ACC112 (cell line): ENCODE measurements around the gene SUPV3L1.
A peak's percentile ranks its signal among the peaks of the same experiment; 100 is the strongest.

Source experiments
- H2AFZ ChIP-seq: fragments of 200-600 bp; sonication (generic); one replicate; pipeline ENCODE4 v1.6.0; 2017; ENCODE audit warnings: antibody characterized with exemption, low read length; ENCODE audit not compliant: unreplicated experiment
- H3K27ac ChIP-seq: fragments of 200-600 bp; sonication (generic); 2 replicates; pipeline ENCODE4 v1.5.1; 2014; ENCODE audit warnings: low read depth, mild to moderate bottlenecking, antibody characterized with exemption, low read length, moderate library complexity
- H3K27me3 ChIP-seq: fragments of 200-600 bp; sonication (generic); 2 replicates; pipeline ENCODE4 v1.6.1; 2014; ENCODE audit warnings: mild to moderate bottlenecking, antibody characterized with exemption, low read length, moderate library complexity, mixed read lengths; ENCODE audit not compliant: insufficient read depth
- H3K36me3 ChIP-seq: fragments of 200-600 bp; sonication (generic); 2 replicates; pipeline ENCODE4 v1.6.1; 2016; ENCODE audit warnings: mild to moderate bottlenecking, antibody characterized with exemption, low read length, moderate library complexity, mixed read lengths; ENCODE audit not compliant: insufficient read depth
- H3K4me1 ChIP-seq: fragments of 200-600 bp; sonication (generic); one replicate; pipeline ENCODE4 v1.6.1; 2016; ENCODE audit warnings: low read length, mixed read lengths; ENCODE audit not compliant: insufficient read depth, unreplicated experiment, control insufficient read depth
- H3K4me3 ChIP-seq: fragments of 200-600 bp; sonication (generic); 2 replicates; pipeline ENCODE4 v1.5.1; 2014; ENCODE audit warnings: mild to moderate bottlenecking, low read depth, low read length
- H3K79me2 ChIP-seq: fragments of 200-600 bp; sonication (generic); one replicate; pipeline ENCODE4 v1.6.0; 2016; ENCODE audit warnings: low read length; ENCODE audit not compliant: control insufficient read depth, unreplicated experiment, insufficient read depth

The SUPV3L1 gene

DNA sequence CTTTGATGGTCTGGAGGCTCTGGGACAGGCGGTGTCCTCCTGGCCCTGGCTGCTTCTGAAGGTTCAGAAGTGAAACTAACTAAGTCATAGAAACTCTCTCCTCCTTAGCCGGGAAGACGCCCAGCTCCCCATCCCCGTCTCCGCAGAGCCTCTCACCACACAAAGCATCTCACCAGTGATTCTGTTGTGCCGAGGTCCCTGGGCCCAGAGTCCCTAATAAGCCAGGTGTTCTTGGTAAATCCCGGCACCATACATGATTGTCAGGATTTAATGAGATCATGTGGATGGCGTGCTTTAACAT is 49.5 kb downstream of the SUPV3L1 start:
- H3K79me2 ChIP-seq: no peaks in the 10 kb centered on the region
- no peaks in the 10 kb centered on the region for H3K27me3 ChIP-seq
- H3K4me3 ChIP-seq: no peak overlapping the region
- no peak overlapping the region for H2AFZ ChIP-seq
- no peak overlapping the region for H3K27ac ChIP-seq
- H3K36me3 ChIP-seq: no peaks in the 10 kb centered on the region
- H3K4me1 ChIP-seq: peaks cover 18% of the 10 kb centered on the region

DNA sequence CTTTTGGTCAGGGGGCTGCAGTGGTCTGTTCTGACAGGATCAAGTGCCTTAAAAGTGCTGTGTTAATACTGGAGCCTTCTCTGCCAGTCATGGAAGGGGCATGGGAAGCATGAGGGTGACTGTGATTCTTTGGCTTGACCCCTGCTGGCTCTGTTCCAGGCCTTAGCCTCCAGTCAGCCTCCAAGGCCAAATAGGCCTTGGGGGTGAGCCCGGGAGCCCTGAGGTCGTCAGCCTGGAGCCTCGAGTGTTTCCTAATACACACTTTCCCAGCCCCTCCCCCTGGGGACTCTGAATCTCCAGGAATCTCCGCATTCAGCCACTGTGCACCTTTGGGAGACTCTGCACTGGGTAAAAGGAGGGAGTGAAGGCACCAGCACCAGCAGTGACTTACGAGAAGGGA is 50.1 kb downstream of the SUPV3L1 start:
- Histone ChIP-seq H3K27me3 (no peaks in the 10 kb centered on the region), H3K27ac (no peak overlapping the region), H2AFZ (no peak overlapping the region), H3K36me3 (no peaks in the 10 kb centered on the region), H3K4me1 (peaks cover 15% of the 10 kb centered on the region), H3K4me3 (no peak overlapping the region), H3K79me2 (no peaks in the 10 kb centered on the region)

- Histone ChIP-seq H2AFZ (no peak overlapping the region), H3K4me1 (peaks cover 9% of the 10 kb centered on the region), H3K36me3 (no peaks in the 10 kb centered on the region)
These were observed 52.2 kb downstream of the SUPV3L1 start for GRCh38 chr10:69232252-69232651.

DNA sequence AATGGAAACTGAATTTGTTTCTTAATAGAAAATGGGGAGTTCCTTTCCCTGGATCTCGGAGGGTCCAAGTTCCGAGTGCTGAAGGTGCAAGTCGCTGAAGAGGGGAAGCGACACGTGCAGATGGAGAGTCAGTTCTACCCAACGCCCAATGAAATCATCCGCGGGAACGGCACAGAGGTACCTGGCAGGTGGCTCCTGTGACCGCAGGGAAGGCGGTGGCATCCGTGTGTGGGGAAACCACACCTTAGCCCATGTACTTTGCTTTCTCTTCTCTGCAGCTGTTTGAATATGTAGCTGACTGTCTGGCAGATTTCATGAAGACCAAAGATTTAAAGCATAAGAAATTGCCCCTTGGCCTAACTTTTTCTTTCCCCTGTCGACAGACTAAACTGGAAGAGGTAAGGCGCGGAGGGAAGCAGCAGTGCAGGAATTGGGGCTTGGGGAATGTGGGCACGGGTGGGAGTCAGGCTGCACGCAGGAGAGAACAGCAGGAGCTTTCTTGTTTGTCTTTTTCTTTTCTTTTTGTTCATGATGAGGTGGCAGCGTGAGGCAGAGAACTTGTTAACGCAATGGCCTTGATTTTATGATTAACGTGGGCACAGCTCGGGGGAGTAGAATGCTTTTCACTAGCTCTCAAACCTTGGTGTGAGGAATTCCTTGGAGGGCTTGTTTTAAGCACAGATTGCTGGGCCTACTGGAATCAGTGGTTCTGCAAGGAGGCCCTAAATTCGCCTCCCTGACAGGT is 52.9 kb downstream of the SUPV3L1 start:
- H3K4me3 ChIP-seq: no peak overlapping the region
- peaks cover 12% of the 10 kb centered on the region for H3K4me1 ChIP-seq

More at GRCh38 chr10:69232252-69232651, 52.2 kb downstream of the SUPV3L1 start:
- H3K27ac ChIP-seq: no peak overlapping the region
- no peaks in the 10 kb centered on the region for H3K79me2 ChIP-seq
- no peak overlapping the region for H3K4me3 ChIP-seq
- H3K27me3 ChIP-seq: no peaks in the 10 kb centered on the region

GRCh38 chr10:69234447-69234846 is 54.4 kb downstream of the SUPV3L1 start:
- no peaks in the 10 kb centered on the region for H3K27me3 ChIP-seq
- H3K4me1 ChIP-seq: peaks cover 18% of the 10 kb centered on the region
- no peak overlapping the region for H3K4me3 ChIP-seq
- H3K79me2 ChIP-seq: no peaks in the 10 kb centered on the region
- H3K27ac ChIP-seq: no peak overlapping the region
- H2AFZ ChIP-seq: no peak overlapping the region
- no peaks in the 10 kb centered on the region for H3K36me3 ChIP-seq

More for the DNA sequence above, 52.9 kb downstream of the SUPV3L1 start:
- Histone ChIP-seq H3K36me3 (no peaks in the 10 kb centered on the region), H3K27me3 (no peaks in the 10 kb centered on the region), H3K27ac (no peak overlapping the region), H2AFZ (no peak overlapping the region), H3K79me2 (no peaks in the 10 kb centered on the region)

DNA sequence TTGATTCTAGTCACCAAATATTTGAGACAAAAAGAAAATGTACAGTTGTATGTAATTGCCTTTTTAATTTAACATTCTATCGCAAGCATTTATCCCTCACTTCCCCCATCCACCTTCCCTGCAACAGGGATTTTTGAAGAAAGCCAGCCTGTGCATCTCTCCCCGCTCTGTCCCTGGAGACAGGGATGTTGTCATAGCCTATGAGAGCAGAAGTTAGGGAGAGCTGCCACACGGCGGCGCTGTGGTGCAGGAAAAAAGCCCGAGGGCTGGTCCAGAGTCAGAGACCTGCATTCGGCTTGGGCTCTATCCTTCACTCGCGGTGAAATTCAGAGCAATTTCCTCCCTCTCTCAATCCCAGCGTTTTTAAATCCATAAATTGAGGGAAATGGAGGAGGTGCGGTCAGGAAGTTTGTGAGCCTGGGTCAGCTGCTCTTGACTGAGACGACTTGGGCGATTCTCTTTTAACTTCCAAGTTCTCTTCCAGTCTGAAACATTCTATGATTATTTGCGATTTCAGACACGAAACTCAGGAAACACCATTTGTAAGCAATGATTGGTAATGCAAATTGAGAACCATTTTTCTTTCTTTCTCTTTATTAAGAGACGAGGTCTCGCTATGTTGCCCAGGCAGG is 57.6 kb downstream of the SUPV3L1 start:
- no peak overlapping the region for H3K27ac ChIP-seq
- no peak overlapping the region for H2AFZ ChIP-seq
- H3K27me3 ChIP-seq: no peaks in the 10 kb centered on the region
- H3K4me1 ChIP-seq: peaks cover 30% of the 10 kb centered on the region
- no peaks in the 10 kb centered on the region for H3K36me3 ChIP-seq
- H3K4me3 ChIP-seq: no peak overlapping the region
- H3K79me2 ChIP-seq: no peaks in the 10 kb centered on the region

DNA sequence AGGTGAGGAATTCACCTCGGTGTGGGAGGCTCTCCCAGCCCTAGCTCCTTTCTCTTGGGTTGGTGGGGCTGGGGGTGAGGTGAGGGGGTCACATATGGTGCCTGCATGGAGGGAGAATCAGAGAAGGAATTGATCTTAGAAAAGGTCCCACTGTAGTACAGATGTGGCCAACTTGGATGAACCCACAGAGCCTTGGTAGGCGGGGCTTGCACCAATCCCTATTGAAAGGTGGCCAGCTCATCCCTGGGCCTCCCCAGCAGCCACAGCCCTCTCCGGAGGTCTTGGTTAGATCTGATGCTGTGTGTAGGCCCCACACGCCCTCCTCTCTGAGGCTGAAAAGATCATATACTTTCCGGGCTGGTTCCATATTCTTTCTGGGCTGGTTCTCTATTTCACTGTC is 59.1 kb downstream of the SUPV3L1 start:
- Histone ChIP-seq H3K27me3 (no peaks in the 10 kb centered on the region), H3K36me3 (no peaks in the 10 kb centered on the region), H3K4me3 (no peak overlapping the region), H3K79me2 (no peaks in the 10 kb centered on the region), H2AFZ (no peak overlapping the region), H3K4me1 (peaks cover 29% of the 10 kb centered on the region), H3K27ac (no peak overlapping the region)

DNA sequence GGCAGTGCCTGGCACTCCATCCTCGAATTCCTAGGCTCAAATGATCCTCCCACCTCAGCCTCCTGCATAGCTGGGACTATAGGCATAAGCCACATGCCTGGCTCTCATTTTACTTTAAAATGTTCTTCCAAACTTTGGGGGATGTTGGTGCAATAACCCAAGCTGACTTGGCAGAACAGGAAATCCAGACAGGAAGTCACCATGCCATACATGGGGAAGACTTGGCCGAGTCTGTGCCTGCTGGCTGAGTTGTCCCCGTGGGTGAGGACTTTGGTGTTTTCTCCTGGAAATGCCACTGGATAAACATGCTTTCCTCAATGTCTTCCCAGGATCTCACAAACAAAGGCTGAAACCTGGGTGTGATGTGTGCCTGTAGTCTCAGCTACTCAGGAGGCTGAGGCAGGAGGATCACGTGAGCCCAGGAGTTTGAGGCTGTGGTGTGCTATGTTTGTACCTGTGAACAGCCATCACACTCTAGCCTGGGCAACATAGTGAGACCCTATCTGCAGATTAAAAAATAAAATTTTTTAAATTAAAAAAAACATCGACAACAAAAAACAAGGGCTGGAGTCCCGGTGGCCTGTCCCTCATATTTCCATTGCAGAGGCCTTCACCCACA is 59.9 kb downstream of the SUPV3L1 start:
- Histone ChIP-seq H3K27ac (no peak overlapping the region), H3K79me2 (no peaks in the 10 kb centered on the region), H3K27me3 (no peaks in the 10 kb centered on the region), H3K4me1 (peaks cover 29% of the 10 kb centered on the region), H3K4me3 (no peak overlapping the region), H2AFZ (no peak overlapping the region), H3K36me3 (no peaks in the 10 kb centered on the region)

- H3K27ac ChIP-seq: no peak overlapping the region
- H3K79me2 ChIP-seq: no peaks in the 10 kb centered on the region
- H3K27me3 ChIP-seq: no peaks in the 10 kb centered on the region
- H3K4me1 ChIP-seq: peaks cover 29% of the 10 kb centered on the region
- no peaks in the 10 kb centered on the region for H3K36me3 ChIP-seq
- no peak overlapping the region for H2AFZ ChIP-seq
- no peak overlapping the region for H3K4me3 ChIP-seq
These were observed 60.4 kb downstream of the SUPV3L1 start for GRCh38 chr10:69240455-69240854.

- Histone ChIP-seq H2AFZ (peak overlapping the region; percentile 15), H3K36me3 (no peaks in the 10 kb centered on the region), H3K79me2 (no peaks in the 10 kb centered on the region)
These were observed 61.5 kb downstream of the SUPV3L1 start for GRCh38 chr10:69241575-69241974.

More at GRCh38 chr10:69241575-69241974, 61.5 kb downstream of the SUPV3L1 start:
- H3K4me1 ChIP-seq: peaks cover 29% of the 10 kb centered on the region
- H3K27me3 ChIP-seq: no peaks in the 10 kb centered on the region
- H3K4me3 ChIP-seq: no peak overlapping the region
- no peak overlapping the region for H3K27ac ChIP-seq
